Stimulated activated memory B cell treated with anti-CD40 and anti-IgM and Interleukin-4, amounts not matched to agents 10 μg/mL and 1 μg/mL and 100 μg/mL, for 72 hours (primary cell): ENCODE data around the gene LTB4R.
"Not testable (repeated sequence)": the region's sequence is repeated elsewhere in the genome, so short reads cannot be mapped to it uniquely, and the experiment has no call there.

ENCODE experiments used
- ATAC-seq: fragments of 150-1000 bp; cut with Tn5 transposase; 2 replicates; pipeline ENCODE4 v1.10.0; 2021
- H3K27ac Mint-ChIP-seq: one replicate; pipeline ENCODE4 v1.8.0; 2022; ENCODE audit warnings: mild to moderate bottlenecking, mixed read lengths
- H3K27me3 Mint-ChIP-seq: one replicate; pipeline ENCODE4 v1.8.0; 2022; ENCODE audit warnings: mixed read lengths
- H3K36me3 Mint-ChIP-seq: one replicate; pipeline ENCODE4 v1.8.0; 2022; ENCODE audit warnings: mixed read lengths
- H3K4me1 Mint-ChIP-seq: one replicate; pipeline ENCODE4 v1.8.0; 2022; ENCODE audit warnings: mixed read lengths
- H3K4me3 Mint-ChIP-seq: one replicate; pipeline ENCODE4 v1.8.0; 2022; ENCODE audit warnings: mild to moderate bottlenecking, moderate library complexity, mixed read lengths
- H3K9me3 Mint-ChIP-seq: one replicate; pipeline ENCODE4 v1.8.0; 2022; ENCODE audit warnings: mixed read lengths

The LTB4R gene

GRCh38 chr14:24321212-24321975 is 10.1 kb downstream of the LTB4R start:
- no peaks in the 10 kb centered on the region for H3K4me1 Mint-ChIP-seq
- H3K27me3 Mint-ChIP-seq, result peaks cover 30% of the 10 kb centered on the region
- no peak overlapping the region for H3K4me3 Mint-ChIP-seq
- H3K27ac Mint-ChIP-seq, result no peak overlapping the region
- H3K36me3 Mint-ChIP-seq, result no peaks in the 10 kb centered on the region
- ATAC-seq, result no peak
- H3K9me3 Mint-ChIP-seq, result no peaks in the 10 kb centered on the region

DNA sequence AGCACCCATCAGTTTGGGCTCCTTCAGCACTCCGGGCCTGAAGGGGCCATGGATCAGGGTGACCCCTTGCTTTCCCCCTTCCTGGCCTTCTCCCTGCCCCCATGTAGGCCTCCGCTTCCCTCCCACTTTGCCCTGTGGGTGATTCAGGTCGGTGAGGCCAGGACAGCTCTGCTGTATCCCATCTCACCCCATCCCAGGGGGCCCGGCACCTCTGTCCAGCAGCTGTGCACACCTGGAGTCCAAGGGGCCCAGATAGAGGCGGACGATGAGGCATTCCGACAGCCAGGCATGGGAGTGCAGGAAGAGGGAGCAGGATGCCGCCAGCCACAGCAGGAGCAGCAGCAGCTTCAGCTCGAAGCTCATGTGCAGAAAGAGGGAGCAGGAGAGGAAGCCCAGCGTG is 11.4 kb downstream of the LTB4R start:
- Mint-ChIP-seq H3K4me1 (peaks cover 4% of the 10 kb centered on the region), H3K9me3 (no peaks in the 10 kb centered on the region), H3K4me3 (no peak overlapping the region), H3K27ac (no peak overlapping the region), H3K27me3 (peaks cover 30% of the 10 kb centered on the region), H3K36me3 (no peaks in the 10 kb centered on the region)
- no peak for ATAC-seq

DNA sequence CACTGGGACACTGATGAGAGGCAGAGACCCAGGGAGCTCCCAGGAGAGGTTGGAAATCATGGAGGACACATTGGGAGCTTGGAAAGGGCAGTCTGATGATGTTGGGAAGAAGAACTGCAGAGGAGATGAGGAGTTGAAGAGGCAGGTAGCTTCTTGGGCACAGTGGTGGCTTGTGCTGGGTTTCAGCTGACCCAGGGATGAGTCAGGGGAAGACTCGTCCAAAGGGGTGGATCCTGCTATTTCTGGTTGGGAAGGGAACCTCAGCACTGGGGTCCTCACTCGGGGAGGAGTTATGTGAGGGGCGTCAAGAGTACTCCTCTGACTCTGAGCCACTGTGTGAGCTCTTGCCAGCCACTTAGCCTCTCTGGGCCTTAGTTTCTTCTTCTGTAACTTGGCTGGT is 12.0 kb downstream of the LTB4R start:
- H3K4me3 Mint-ChIP-seq, result no peak overlapping the region
- no peak overlapping the region for H3K27ac Mint-ChIP-seq
- H3K9me3 Mint-ChIP-seq, result no peaks in the 10 kb centered on the region
- no peaks in the 10 kb centered on the region for H3K36me3 Mint-ChIP-seq
- H3K27me3 Mint-ChIP-seq, result peaks cover 31% of the 10 kb centered on the region
- ATAC-seq, result no peak
- H3K4me1 Mint-ChIP-seq, result peaks cover 6% of the 10 kb centered on the region

DNA sequence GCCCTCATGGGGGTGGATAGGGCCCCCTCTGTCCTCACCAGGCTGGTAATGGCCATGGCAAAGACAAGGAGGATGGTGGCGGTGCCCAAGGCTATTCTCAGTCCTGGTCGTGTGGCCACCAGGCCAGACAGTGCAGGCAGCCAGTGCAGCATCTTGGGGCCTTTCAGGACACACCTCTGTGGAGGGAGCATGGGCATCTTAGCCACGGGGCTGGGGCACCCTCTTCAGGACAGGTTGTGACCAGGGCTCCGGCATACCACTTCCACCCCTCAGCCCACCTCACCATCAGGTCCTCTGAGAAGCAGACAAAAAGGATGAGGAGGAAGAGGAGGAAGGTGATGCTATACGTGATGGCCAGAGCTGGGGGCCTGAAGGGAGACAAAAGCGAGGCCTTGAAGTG is 12.7 kb downstream of the LTB4R start:
- Mint-ChIP-seq H3K27ac (no peak overlapping the region), H3K36me3 (no peaks in the 10 kb centered on the region), H3K9me3 (no peaks in the 10 kb centered on the region), H3K4me1 (peaks cover 11% of the 10 kb centered on the region), H3K27me3 (peaks cover 31% of the 10 kb centered on the region), H3K4me3 (no peak overlapping the region)
- no peak for ATAC-seq

- no peak for ATAC-seq
- Mint-ChIP-seq H3K27ac (no peak overlapping the region), H3K4me1 (peaks cover 20% of the 10 kb centered on the region), H3K27me3 (peaks cover 20% of the 10 kb centered on the region), H3K36me3 (no peaks in the 10 kb centered on the region), H3K9me3 (no peaks in the 10 kb centered on the region), H3K4me3 (no peak overlapping the region)
These were observed 13.8 kb downstream of the LTB4R start for GRCh38 chr14:24325041-24325530.

- Mint-ChIP-seq H3K9me3 (no peaks in the 10 kb centered on the region), H3K27ac (no peak overlapping the region), H3K4me1 (peaks cover 20% of the 10 kb centered on the region), H3K36me3 (no peaks in the 10 kb centered on the region), H3K27me3 (peaks cover 15% of the 10 kb centered on the region), H3K4me3 (no peak overlapping the region)
- no peak for ATAC-seq
These were observed 14.7 kb downstream of the LTB4R start for GRCh38 chr14:24325963-24326362.

GRCh38 chr14:24327303-24327702 is 16.0 kb downstream of the LTB4R start:
- Mint-ChIP-seq H3K4me3 (no peak overlapping the region), H3K27me3 (peaks cover 18% of the 10 kb centered on the region), H3K9me3 (no peaks in the 10 kb centered on the region), H3K4me1 (peaks cover 30% of the 10 kb centered on the region), H3K27ac (no peak overlapping the region), H3K36me3 (no peaks in the 10 kb centered on the region)
- no peak for ATAC-seq

- Mint-ChIP-seq H3K27me3 (peaks cover 18% of the 10 kb centered on the region), H3K4me1 (peaks cover 36% of the 10 kb centered on the region)
- H3K4me3 Mint-ChIP-seq, H3K36me3 Mint-ChIP-seq, H3K27ac Mint-ChIP-seq, H3K9me3 Mint-ChIP-seq, ATAC-seq: not testable (repeated sequence)
These were observed 16.6 kb downstream of the LTB4R start for GRCh38 chr14:24327914-24328313.

DNA sequence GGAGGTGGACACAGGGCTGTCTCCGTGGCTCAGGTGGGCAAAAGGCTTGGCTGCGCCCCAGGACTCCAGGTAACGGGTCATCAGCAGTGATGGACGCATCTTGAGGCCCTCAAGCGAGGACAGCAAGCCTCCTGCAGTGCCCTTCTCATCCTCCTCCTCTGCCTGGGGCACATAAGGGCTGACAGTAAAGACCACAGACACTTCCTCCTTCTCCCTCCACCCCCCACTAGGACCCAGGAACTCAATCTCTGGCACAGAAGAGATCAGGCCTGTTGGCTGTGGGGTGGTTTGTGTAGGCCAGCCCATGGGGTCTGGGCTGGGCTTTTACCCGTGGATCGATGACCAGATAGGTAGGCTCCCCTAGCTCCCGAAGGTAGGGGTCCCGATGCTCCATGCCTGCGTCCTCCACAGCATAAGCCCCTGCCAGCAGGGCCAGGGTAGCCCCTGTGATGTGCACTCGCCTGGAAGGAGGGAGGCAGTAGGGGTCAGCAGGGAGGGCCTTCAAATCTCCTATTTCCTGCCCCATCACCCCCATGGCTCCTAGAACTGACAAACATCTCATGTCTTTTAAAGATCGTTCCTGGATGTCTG is 17.9 kb downstream of the LTB4R start:
- ATAC-seq, result no peak
- Mint-ChIP-seq H3K4me1 (peaks cover 47% of the 10 kb centered on the region), H3K27me3 (peaks cover 30% of the 10 kb centered on the region), H3K4me3 (no peak overlapping the region), H3K36me3 (no peaks in the 10 kb centered on the region), H3K9me3 (no peaks in the 10 kb centered on the region), H3K27ac (no peak overlapping the region)

DNA sequence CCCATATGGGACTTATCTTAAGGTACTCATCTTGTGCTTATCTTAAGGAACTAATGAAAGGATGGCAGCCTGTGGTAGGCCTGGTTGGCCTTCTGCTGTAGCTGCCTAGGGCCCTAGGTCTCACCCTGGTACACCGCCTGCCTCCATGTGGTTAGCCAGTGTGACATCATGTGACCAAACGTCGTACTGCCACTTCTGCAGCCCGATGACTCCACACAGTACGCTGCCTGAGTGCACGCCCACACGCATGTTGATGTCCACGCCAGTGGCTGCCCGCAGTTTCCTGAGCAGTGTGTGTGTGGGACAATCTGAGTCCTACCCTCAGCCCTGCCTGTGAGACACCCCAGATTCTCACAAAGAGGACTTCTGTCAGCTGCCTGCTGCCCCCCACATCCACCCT is 18.4 kb downstream of the LTB4R start:
- no peak overlapping the region for H3K4me3 Mint-ChIP-seq
- H3K36me3 Mint-ChIP-seq, result no peaks in the 10 kb centered on the region
- H3K27ac Mint-ChIP-seq, result no peak overlapping the region
- H3K4me1 Mint-ChIP-seq, result peaks cover 53% of the 10 kb centered on the region
- H3K27me3 Mint-ChIP-seq, result peaks cover 36% of the 10 kb centered on the region
- ATAC-seq, result no peak
- H3K9me3 Mint-ChIP-seq, result no peaks in the 10 kb centered on the region

- peaks cover 44% of the 10 kb centered on the region for H3K27me3 Mint-ChIP-seq
- ATAC-seq, result no peak
These were observed 19.8 kb downstream of the LTB4R start for GRCh38 chr14:24330973-24331674.

DNA sequence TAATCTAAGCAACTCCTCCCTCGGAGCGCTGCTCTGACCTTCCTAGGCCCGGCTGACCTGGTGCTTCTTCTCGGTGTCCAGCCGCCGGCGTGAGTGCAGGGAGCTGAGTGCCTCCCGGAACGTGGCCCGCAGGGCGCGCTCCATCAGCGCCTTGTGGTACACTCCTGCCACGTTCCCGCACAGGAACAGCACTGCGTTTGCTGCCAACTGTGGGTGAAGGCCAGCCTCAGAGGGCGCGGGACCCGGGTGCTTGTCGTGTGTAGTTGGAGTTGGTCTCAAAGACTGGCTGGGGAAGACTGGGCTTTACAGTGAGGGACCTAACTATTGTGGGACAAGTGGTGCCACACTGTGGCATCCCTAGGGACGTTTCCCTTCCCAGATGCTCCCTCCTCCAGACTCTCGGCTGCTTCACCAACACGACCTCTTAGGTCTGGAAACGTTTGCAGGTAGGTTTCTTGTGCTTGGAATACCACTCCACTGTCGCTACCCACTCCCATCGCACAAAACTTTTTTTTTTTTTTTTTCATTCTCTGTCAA is 20.5 kb downstream of the LTB4R start:
- Mint-ChIP-seq H3K27ac (peak overlapping the region; percentile 75), H3K27me3 (peaks cover 44% of the 10 kb centered on the region), H3K9me3 (no peaks in the 10 kb centered on the region), H3K4me3 (peak overlapping the region; percentile 84), H3K36me3 (peaks cover 15% of the 10 kb centered on the region), H3K4me1 (peaks cover 60% of the 10 kb centered on the region)
- ATAC-seq, result no peak

More at GRCh38 chr14:24330973-24331674, 19.8 kb downstream of the LTB4R start:
- no peak overlapping the region for H3K27ac Mint-ChIP-seq
- H3K36me3 Mint-ChIP-seq, result peaks cover 9% of the 10 kb centered on the region
- no peak overlapping the region for H3K4me3 Mint-ChIP-seq
- H3K4me1 Mint-ChIP-seq, result peaks cover 60% of the 10 kb centered on the region
- no peaks in the 10 kb centered on the region for H3K9me3 Mint-ChIP-seq

DNA sequence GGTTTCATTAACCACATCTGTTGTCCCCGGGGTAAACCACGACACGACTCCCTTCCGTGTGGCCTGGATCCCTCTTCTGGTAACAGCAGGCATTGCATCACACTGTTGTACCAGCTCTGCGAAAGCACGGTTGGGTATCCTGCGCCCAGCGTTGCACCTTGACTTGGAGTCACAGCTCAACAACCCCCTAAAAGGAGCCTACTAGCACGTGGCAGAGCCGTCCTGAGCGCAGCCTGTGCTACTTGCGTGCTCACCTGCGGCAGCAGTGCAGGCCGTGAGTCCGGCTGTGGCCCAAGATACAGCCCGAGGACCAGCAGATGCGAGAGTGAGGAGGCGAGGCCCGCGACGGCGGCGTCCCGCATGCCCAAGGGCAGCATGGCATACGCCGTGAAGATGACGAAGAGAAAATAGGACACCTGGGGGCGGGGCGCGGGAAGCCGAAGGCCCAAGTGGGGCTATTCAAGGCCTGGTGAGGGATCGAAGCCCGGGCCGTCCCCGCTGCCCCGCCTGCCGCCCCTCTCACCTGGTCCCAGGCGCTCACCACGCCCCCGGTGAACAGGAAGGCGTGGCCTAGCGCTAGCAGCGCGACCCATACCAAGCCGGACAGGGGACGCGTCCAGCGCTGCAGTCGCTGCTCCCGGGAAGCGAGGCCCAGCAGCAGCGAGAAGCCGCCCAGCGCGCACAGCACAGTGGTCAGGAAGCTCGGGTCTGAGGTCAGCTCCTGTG is 21.1 kb downstream of the LTB4R start:
- Mint-ChIP-seq H3K9me3 (no peaks in the 10 kb centered on the region), H3K4me1 (peaks cover 58% of the 10 kb centered on the region), H3K4me3 (peak overlapping the region; percentile 84), H3K36me3 (peaks cover 22% of the 10 kb centered on the region), H3K27ac (peak overlapping the region; percentile 75), H3K27me3 (peaks cover 44% of the 10 kb centered on the region)
- ATAC-seq, result peak; percentile 93

DNA sequence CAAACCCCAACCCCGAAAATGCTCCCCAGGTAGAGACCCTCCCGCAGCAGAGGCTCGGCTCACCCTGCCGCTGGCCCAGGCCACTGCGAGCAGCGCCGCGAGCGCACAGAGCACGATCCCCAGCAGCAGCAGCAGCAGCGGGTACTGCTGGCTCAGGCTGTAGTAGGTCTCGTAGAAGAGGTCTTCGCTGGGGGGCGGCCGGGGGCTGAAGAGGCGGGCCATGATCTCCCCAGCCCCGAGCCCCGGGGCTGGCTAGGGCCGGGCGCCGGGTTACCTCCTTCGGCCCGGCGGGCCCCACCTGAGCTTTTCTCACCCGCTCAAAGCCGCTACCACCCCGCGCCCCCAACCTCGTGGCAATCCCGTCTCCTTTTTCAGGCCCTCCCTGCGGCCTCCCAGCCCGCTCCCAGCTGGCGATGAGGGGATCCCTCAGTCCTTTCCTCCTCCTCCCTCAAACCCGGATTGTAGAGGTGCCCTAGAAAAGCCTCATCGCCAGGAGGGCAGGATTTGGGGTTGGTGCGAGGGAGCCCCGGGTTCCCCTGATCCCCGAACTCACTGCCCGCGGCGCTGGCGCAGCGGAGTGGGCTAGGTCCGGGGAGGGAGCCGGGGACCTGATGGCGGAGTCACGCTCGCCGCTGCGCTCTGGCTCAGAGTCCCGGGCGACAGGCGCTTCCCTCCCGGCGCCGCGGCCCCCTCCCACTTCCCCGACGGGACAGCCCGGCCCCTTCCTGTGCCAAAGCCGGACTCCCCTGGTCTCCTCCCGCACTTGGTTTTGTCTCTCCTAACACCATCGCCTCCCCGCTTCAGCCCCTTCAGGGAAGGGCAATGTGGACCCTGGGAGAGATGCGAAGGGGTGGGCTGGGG is 23.4 kb downstream of the LTB4R start, which contains the start of gene ADCY4:
Gene ADCY4, minus strand, starts transcription at position 641 of the 861 bp plus-strand sequence. Its CDS starts 419 bp downstream, at position 222.
- Mint-ChIP-seq H3K36me3 (peaks cover 32% of the 10 kb centered on the region), H3K9me3 (no peaks in the 10 kb centered on the region), H3K4me1 (peaks cover 64% of the 10 kb centered on the region), H3K4me3 (peak within 1 kb of the TSS; percentile 33), H3K27ac (no peak within 1 kb of the TSS), H3K27me3 (peaks cover 36% of the 10 kb centered on the region)
- peak; percentile 46 for ATAC-seq
